Myocyte (in vitro differentiated cells): ENCODE measurements around the gene C1orf21. TPM values are rescaled to one million over a fixed set of nuclear protein-coding genes. Genes with fewer than 3 reads are reported as not detected.

Source experiments
- DNase-seq: peaks from one replicate; pipeline ENCODE4 v3.0.0-alpha.2; 2012; ENCODE audit warnings: low read depth
- total RNA-seq: library from RNA; depleted of rRNA; stranded (reverse); fragments of >200 nt; gene quantifications from 2 replicates; pipeline ENCODE4 v1.2.3, GENCODE V29; 2014

C1orf21 gene
- total RNA-seq, 1 donor from 2014 or later = 42.7 TPM

- no peak for DNase-seq
These were observed 237.8 kb downstream of the C1orf21 start for GRCh38 chr1:184624626-184625025.

- no peak for DNase-seq
These were observed 238.4 kb downstream of the C1orf21 start for GRCh38 chr1:184625271-184625670.

DNA sequence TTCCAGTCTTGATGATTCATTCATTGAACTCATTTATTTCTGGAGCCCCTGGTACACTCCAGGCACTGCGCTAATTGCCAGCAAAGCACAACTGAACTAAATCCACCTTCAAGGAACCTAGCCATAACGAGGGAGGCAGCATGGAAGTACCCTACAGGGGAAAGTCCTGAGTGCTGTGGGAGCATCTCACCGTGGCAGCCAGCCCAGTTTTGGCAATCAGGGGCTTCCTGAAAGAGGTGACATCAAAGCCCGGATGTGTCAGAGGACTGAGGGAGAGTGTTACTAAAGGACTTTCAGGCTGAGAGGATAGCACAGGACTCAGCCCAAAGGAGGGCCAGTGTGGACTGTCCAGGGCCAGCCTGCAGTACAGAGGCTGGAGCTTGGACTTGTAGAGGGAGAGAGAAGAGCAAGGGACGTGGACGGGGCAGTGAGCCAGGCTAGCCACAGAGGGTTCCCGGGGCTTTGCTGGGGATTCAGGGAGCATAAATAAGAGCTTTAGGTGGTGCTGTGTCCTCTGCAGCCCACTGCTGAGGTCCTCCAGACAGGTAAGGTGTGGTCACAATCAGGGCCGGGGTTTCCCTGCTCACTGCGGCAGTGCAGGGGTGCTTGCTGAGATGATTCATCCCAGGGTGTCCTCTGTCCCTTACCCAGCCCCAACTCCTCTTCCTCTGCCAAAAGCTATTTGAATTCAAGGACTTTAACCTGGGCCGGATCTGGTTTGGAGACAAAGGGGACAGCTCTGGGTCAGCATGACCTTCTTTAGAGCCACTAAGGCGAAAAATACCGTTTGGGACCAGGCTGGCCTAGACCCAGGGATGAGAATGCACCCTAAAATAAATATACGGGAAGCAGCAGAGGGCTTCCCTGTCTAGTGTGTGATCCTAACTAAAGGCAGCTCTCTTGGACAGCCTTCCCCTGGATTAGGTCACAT lies 239.5 kb downstream of the C1orf21 start:
- DNase-seq = no peak

DNA sequence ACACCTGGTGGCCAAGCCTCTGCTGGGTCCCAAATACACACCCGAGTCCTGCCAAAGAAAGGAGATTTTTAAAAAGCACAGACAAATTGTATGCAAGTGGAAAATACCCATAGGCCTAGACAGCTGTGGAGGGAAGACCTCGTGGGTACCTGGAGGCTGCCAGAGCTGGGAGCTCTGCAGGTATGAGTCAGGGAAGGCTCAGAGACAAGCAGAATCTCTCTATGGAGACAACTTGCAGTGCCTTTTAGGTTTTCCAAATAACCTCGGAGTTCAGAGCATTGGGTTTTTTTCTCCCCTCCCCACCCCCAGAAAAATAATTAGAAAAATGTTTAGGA lies 240.1 kb downstream of the C1orf21 start:
- no peak for DNase-seq

DNA sequence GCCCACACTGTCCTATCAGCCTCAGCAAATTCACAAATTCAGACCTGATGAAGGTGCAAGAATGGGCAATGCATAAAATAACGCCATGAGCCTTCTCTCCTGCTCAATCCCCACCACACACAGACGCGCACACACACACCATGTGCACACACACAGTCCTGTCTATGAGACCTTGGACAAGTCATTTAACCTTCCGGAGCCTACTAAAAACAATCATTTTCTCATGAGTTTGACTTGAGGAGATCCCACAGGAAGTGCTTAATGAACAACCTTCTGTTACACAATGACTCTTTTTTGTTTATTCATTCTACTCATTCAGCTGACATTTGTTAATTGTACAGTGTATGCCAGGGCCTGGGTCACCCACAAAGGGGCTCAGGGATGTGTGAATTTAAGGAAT lies 242.4 kb downstream of the C1orf21 start:
- no peak for DNase-seq

DNA sequence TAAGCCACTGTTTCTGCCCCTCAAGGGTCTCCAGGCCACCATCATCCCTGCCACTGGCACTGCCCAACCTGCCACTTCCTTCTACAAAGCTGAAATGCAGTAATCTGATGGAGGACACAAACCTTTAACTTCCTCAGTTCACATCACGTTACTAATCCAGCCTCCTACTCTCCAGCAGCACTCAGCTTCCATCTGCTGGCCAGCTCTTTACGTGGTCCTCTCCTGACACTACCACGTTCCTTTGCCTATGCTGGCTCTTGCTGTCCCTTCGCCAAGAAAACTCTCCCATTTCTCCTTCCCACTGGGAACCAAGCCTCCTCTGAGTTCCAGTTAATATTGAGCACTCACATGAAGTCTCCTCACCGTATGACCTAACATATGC lies 243.8 kb downstream of the C1orf21 start:
- no peak for DNase-seq

- no peak for DNase-seq
These were observed 245.8 kb downstream of the C1orf21 start for GRCh38 chr1:184632415-184633175.

- no peak for DNase-seq
These were observed 247.0 kb downstream of the C1orf21 start for GRCh38 chr1:184633785-184634184.

- DNase-seq = no peak
These were observed 247.5 kb downstream of the C1orf21 start for GRCh38 chr1:184634296-184634695.

- DNase-seq = no peak
These were observed 248.6 kb downstream of the C1orf21 start for GRCh38 chr1:184635347-184635979.

DNA sequence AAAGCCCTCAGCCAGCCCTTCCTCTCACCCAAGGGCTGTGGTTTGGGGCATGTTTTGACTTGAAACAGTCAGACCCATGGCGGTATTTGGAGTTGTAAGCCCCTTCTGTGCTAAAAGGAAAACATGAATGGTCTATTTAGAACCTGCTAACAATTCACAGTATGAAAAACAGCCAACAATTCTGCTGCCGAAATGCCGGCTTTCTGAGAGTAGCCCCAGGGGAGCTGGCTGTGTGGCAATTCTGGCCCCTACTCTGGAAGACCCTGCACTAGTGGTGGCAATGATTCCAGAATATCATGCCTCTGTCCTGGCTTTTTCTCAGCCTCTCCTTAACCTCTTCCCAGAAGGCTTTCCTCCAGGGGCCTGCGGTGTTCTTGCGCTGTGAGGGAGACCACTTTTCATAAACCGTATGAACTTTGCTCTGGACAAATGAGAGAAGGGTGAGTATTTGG lies 249.2 kb downstream of the C1orf21 start:
- DNase-seq = no peak

DNA sequence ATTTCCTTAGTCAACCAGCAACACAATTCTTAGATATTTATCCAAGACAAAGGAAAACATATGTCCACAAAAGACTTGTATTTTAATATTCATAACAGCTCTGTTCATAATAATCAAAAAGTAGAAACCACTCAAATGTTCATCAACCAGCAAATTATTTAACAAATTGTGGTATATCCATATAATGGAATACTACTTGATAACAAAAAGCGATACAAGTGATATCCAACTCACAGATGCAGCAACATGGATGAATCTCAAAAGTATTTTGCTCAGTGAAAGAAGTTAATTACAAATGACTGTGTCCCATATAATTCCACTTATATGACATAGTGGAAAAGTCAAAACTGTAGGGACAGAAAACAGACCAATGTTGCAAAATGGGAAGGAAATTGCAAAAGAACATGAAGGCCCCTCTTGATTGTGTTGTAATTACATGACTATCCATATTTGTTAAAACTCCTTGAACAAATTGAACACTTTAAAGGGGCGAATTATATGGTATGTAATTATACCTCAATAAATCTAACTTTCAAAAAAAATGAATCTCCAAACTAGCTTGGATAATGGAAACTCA lies 250.9 kb downstream of the C1orf21 start:
- DNase-seq = no peak

DNA sequence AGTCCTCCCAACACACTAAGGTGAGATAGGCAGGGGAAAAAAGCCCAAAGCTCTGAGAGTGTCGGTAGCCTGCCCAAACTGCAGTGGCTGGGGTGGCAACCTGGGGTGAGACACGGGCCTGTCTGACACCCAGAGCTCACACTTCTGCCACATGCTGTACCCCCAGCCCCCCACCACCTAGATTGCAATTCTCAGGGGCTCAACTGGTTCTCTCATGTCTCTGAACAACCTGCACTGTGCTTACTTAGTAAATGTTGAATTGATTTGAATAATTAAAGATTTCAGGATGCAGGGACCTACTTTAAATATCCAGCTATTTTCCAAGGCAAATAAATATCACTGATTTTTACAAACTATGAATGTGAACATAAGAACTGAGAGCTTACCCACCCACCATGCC lies 252.4 kb downstream of the C1orf21 start:
- DNase-seq = no peak

GRCh38 chr1:184640505-184640904 lies 253.7 kb downstream of the C1orf21 start:
- no peak for DNase-seq

- no peak for DNase-seq
These were observed 255.1 kb downstream of the C1orf21 start for GRCh38 chr1:184641894-184642293.

GRCh38 chr1:184643661-184644060 lies 256.8 kb downstream of the C1orf21 start:
- no peak for DNase-seq

DNA sequence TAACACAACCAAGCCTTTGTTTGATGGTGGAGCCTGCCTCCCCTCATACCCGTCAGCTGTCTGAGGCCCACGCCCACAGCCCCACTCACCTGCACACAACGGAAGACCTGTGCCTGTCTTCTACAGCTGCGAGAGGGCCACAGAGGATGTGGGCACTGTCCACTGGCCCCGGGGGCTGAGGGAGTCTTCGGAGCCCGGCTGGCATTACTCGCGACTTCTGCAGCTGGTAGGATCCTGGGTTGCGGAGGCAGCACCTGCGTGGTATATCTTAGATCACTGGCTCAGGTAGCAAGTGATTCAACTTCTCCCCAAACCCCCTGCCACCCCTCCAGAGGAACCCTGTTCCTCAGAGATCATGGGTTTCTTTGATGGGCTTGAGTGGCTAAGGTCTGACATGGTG lies 257.9 kb downstream of the C1orf21 start:
- no peak for DNase-seq

GRCh38 chr1:184646178-184646701 lies 259.4 kb downstream of the C1orf21 start:
- no peak for DNase-seq

DNA sequence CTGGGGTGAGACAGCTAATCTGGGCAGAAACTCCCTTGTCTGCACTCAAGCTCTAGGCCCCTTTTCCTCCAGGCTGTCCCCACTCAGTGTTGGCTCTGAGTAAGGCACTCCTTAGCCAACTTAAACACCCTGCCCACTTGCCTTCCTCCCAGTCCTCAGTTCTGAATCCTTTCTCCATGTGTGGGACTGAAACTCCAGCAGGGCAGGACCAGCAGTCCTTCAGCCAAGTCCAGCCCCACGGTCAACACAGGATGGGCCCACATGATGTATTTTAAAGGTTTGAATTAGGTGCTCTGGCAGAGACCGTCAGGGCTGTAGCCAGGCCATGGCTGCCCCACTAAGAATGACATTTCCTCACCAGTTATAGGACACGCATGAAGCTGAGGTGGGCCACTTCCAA lies 260.0 kb downstream of the C1orf21 start:
- DNase-seq = no peak

DNA sequence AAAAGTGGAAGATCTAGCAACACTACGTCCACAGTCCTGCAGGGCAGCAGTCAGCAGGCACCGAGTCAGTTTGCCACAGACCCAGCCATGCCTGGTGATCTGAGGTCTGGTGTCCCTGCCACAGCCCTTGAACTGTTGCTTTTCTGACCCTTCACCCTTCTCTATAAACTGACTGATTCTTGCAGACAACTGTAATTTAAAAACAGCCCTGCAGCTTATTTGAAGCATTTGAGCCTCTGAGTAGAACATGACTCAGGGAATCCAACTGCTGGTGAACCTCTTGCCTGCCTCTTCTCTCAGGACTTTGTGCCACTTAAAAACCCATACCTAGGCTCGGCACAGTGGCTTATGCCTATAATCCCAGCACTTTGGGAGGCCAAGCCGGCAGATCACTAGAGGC lies 260.6 kb downstream of the C1orf21 start:
- DNase-seq = peak; percentile 61

DNA sequence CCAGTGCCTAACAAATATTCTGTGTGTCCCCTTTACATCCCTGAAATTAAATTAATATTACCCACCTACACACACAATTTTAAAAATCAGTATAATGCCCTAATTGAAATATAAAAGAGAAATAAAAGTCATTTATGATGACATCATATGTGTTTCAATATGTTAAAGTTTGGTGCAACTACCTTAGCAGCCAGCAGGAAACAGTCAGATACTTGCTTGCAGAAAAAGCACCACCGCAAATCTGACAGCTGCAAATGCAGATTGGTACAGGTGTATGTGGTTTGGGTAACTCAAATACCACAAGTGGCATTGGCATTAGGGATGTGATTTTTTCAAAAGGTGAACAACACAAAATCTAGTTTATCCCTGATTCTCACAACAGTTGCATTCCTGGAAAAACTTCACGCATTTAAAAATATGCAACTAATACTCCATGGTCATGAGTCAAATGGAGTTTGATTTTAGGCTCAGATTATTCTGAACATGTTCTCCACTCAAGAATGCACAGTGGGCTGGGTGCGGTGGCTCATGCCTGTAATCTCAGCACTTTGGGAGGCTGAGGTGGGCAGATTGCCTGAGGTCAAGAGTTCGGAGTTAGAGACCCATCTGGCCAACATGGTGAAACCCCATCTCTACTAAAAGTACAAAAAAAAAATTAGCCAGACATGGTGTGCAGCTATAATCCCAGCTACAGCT lies 261.5 kb downstream of the C1orf21 start:
- DNase-seq = peak; percentile 51
